ENCODE measurements around the gene RO60.

The RO60 gene

DNA sequence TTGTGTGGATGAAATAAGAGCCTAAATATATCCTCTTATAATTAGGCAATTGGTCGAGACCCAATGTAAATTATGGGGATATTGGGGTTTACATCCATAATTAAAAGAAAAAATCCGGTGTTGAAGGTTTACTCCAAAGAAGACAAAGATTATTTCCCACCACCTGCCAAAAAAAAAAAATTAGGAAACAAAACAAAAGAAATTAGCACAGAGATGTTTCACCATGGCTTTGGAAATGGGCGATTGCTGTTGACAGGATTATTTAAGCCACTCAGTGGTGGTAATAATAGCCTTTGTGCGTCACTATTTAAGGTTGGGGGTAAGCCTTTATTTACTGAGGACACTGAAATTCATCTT, 46.4 kb downstream of the RO60 start:
- in situ Hi-C loops (cut with MboI; ENCODE audit: low sequenced_read_pairs): no loop called here

DNA sequence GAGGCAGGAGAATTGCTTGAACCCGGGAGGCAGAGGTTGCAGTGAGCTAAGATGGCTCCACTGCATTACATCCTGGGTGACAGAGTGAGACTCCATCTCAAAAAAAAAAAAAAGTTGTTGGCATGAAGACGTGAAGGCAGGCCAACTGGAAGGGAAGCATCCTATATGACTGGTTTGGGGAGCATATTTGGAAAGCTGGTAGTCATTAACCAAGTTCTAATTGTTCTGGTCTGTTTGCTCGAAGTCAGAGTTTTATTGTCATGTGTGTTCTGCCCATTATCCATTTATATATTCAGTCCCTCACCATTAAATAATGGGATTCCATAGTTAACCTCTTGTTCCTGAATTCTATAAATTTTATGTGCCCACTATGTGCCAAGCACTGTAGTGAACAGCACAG, 49.1 kb downstream of the RO60 start:
- in situ Hi-C loops (cut with MboI; ENCODE audit: low sequenced_read_pairs): no loop called here
